KMS-11 (cell line): ENCODE measurements around the gene URM1.

Experiments
- H2AFZ ChIP-seq: fragments of 200-600 bp; sonication (generic); 2 replicates; pipeline ENCODE4 v1.6.1; 2016; ENCODE audit warnings: antibody characterized with exemption, mixed run types, low read depth
- H3K27ac ChIP-seq: fragments of 200-600 bp; sonication (generic); 2 replicates; pipeline ENCODE4 v1.6.1; 2016; ENCODE audit warnings: mild to moderate bottlenecking, mixed run types
- H3K27me3 ChIP-seq: fragments of 200-600 bp; sonication (generic); 2 replicates; pipeline ENCODE4 v1.6.1; 2017; ENCODE audit warnings: mild to moderate bottlenecking, low read depth, mixed run types, moderate library complexity; ENCODE audit not compliant: insufficient read depth
- H3K36me3 ChIP-seq: fragments of 200-600 bp; sonication (generic); 2 replicates; pipeline ENCODE4 v1.6.1; 2017; ENCODE audit warnings: mild to moderate bottlenecking, mixed run types; ENCODE audit not compliant: insufficient read depth
- H3K4me1 ChIP-seq: fragments of 200-600 bp; sonication (generic); 2 replicates; pipeline ENCODE4 v1.6.1; 2016; ENCODE audit warnings: mild to moderate bottlenecking, low read depth, mixed run types; ENCODE audit not compliant: poor library complexity, severe bottlenecking
- H3K4me2 ChIP-seq: fragments of 200-600 bp; sonication (generic); 2 replicates; pipeline ENCODE4 v1.7.0; 2016; ENCODE audit warnings: mild to moderate bottlenecking, mixed run types
- H3K4me3 ChIP-seq: fragments of 200-600 bp; sonication (generic); IDR thresholded peaks from 2 replicates; pipeline ENCODE4 v1.6.1; 2017; ENCODE audit warnings: low read depth, low read length, mixed read lengths; ENCODE audit not compliant: insufficient read depth
- H3K79me2 ChIP-seq: fragments of 200-600 bp; sonication (generic); 2 replicates; pipeline ENCODE4 v1.6.1; 2016; ENCODE audit warnings: low read depth, mixed run types; ENCODE audit not compliant: insufficient read depth
- H3K9ac ChIP-seq: fragments of 200-600 bp; sonication (generic); 2 replicates; pipeline ENCODE4 v1.6.1; 2016; ENCODE audit warnings: mild to moderate bottlenecking, mixed run types
- H4K20me1 ChIP-seq: fragments of 200-600 bp; sonication (generic); 2 replicates; pipeline ENCODE4 v1.6.1; 2016; ENCODE audit warnings: mild to moderate bottlenecking, mixed run types; ENCODE audit not compliant: insufficient read depth
- CTCF ChIP-seq: fragments of 200-600 bp; sonication (generic); conservative IDR thresholded peaks from 2 replicates; pipeline ENCODE4 v1.6.1; 2017; ENCODE audit warnings: low read depth, mild to moderate bottlenecking, antibody characterized with exemption, low read length, moderate library complexity, mixed read lengths

Gene URM1

GRCh38 chr9:128394379-128395168, 23.4 kb downstream of the URM1 start:
- Histone ChIP-seq H3K27ac (no peak overlapping the region), H3K4me3 (no peak overlapping the region), H2AFZ (no peak overlapping the region), H3K79me2 (no peaks in the 10 kb centered on the region), H3K4me1 (no peaks in the 10 kb centered on the region), H3K27me3 (no peaks in the 10 kb centered on the region), H3K9ac (no peak overlapping the region), H4K20me1 (no peaks in the 10 kb centered on the region), H3K36me3 (no peaks in the 10 kb centered on the region), H3K4me2 (no peak overlapping the region)
- TF ChIP-seq CTCF = no peak

- Histone ChIP-seq H3K27me3 (no peaks in the 10 kb centered on the region), H3K79me2 (no peaks in the 10 kb centered on the region), H3K27ac (no peak overlapping the region), H3K4me3 (no peak overlapping the region), H3K4me2 (no peak overlapping the region), H3K9ac (no peak overlapping the region), H2AFZ (no peak overlapping the region), H4K20me1 (no peaks in the 10 kb centered on the region), H3K4me1 (no peaks in the 10 kb centered on the region), H3K36me3 (no peaks in the 10 kb centered on the region)
- TF ChIP-seq CTCF = no peak
These were observed 25.9 kb downstream of the URM1 start for GRCh38 chr9:128396970-128397613.

GRCh38 chr9:128397831-128398230, 26.7 kb downstream of the URM1 start:
- H3K79me2 ChIP-seq = no peaks in the 10 kb centered on the region
- no peak overlapping the region for H3K9ac ChIP-seq
- no peak overlapping the region for H3K27ac ChIP-seq
- H3K4me2 ChIP-seq = no peak overlapping the region
- TF ChIP-seq CTCF = no peak
- no peak overlapping the region for H2AFZ ChIP-seq
- no peaks in the 10 kb centered on the region for H3K4me1 ChIP-seq
- no peaks in the 10 kb centered on the region for H4K20me1 ChIP-seq
- H3K27me3 ChIP-seq = no peaks in the 10 kb centered on the region
- H3K36me3 ChIP-seq = no peaks in the 10 kb centered on the region
- no peak overlapping the region for H3K4me3 ChIP-seq

GRCh38 chr9:128399861-128400260, 28.7 kb downstream of the URM1 start:
- H3K9ac ChIP-seq = no peak overlapping the region
- H3K4me1 ChIP-seq = no peaks in the 10 kb centered on the region
- H3K4me2 ChIP-seq = no peak overlapping the region
- H3K27ac ChIP-seq = no peak overlapping the region
- no peak for TF ChIP-seq CTCF
- no peaks in the 10 kb centered on the region for H3K27me3 ChIP-seq
- H2AFZ ChIP-seq = no peak overlapping the region
- no peaks in the 10 kb centered on the region for H3K36me3 ChIP-seq
- no peak overlapping the region for H3K4me3 ChIP-seq
- no peaks in the 10 kb centered on the region for H4K20me1 ChIP-seq
- no peaks in the 10 kb centered on the region for H3K79me2 ChIP-seq
